HepG2 (cell line): Measurements from ENCODE around the gene METAP1D.
"Not testable (repeated sequence)": the region's sequence is repeated elsewhere in the genome, so short reads cannot be mapped to it uniquely, and the experiment has no call there.

ENCODE experiments used
- MAX ChIP-seq: IDR thresholded peaks from 2 replicates; pipeline ENCODE4 v1.6.1; 2012; ENCODE audit warnings: inconsistent platforms
- PHF20 ChIP-seq: sonication (generic); formaldehyde crosslinking; IDR thresholded peaks from 2 replicates; pipeline ENCODE4 v1.5.0; 2020; ENCODE audit warnings: mild to moderate bottlenecking, missing genetic modification reagents
- POLR2G ChIP-seq: fragments of 200-400 bp; formaldehyde crosslinking; IDR thresholded peaks from 2 replicates; pipeline ENCODE4 v1.6.1; 2018; ENCODE audit warnings: mild to moderate bottlenecking, low read depth, low read length, moderate library complexity
- TAF1 ChIP-seq: sonication (generic); formaldehyde crosslinking; IDR thresholded peaks from 2 replicates; pipeline ENCODE4 v1.4.0; 2020; ENCODE audit warnings: missing genetic modification reagents
- TBP ChIP-seq: sonication (generic); formaldehyde crosslinking; IDR thresholded peaks from 2 replicates; pipeline ENCODE4 v1.5.0; 2020; ENCODE audit warnings: missing genetic modification reagents
- TCF7L2 ChIP-seq: IDR thresholded peaks from 2 replicates; pipeline ENCODE4 v1.6.1; 2011; ENCODE audit warnings: mild to moderate bottlenecking, low read depth, low read length, moderate library complexity
- ZNF281 ChIP-seq: sonication (generic); formaldehyde crosslinking; IDR thresholded peaks from 2 replicates; pipeline ENCODE4 v1.4.0; 2020; ENCODE audit warnings: missing genetic modification reagents, borderline replicate concordance
- ZNF746 ChIP-seq: sonication (generic); formaldehyde crosslinking; IDR thresholded peaks from 2 replicates; pipeline ENCODE4 v1.8.0; 2022; ENCODE audit warnings: mild to moderate bottlenecking, missing genetic modification reagents
- TF ChIP-seq, protein P1 (sequence below): sonication (generic); formaldehyde crosslinking; IDR thresholded peaks from 2 replicates; pipeline ENCODE4 v1.5.0; 2020; ENCODE audit warnings: mild to moderate bottlenecking, missing genetic modification reagents, moderate library complexity
- TF ChIP-seq, protein P2 (sequence below): IDR thresholded peaks from 2 replicates; pipeline ENCODE4 v1.6.1; 2012; ENCODE audit warnings: low read depth, low read length, improper control_type of control experiment

- TF ChIP-seq, protein P1, sequence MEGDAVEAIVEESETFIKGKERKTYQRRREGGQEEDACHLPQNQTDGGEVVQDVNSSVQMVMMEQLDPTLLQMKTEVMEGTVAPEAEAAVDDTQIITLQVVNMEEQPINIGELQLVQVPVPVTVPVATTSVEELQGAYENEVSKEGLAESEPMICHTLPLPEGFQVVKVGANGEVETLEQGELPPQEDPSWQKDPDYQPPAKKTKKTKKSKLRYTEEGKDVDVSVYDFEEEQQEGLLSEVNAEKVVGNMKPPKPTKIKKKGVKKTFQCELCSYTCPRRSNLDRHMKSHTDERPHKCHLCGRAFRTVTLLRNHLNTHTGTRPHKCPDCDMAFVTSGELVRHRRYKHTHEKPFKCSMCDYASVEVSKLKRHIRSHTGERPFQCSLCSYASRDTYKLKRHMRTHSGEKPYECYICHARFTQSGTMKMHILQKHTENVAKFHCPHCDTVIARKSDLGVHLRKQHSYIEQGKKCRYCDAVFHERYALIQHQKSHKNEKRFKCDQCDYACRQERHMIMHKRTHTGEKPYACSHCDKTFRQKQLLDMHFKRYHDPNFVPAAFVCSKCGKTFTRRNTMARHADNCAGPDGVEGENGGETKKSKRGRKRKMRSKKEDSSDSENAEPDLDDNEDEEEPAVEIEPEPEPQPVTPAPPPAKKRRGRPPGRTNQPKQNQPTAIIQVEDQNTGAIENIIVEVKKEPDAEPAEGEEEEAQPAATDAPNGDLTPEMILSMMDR (CRISPR knock-in tag): not testable (repeated sequence)
- not testable (repeated sequence) for TF ChIP-seq POLR2G; TBP; MAX; TCF7L2; ZNF746 (CRISPR knock-in tag); ZNF281 (CRISPR knock-in tag); PHF20 (CRISPR knock-in tag); TAF1 (CRISPR knock-in tag)
- TF ChIP-seq, protein P2, sequence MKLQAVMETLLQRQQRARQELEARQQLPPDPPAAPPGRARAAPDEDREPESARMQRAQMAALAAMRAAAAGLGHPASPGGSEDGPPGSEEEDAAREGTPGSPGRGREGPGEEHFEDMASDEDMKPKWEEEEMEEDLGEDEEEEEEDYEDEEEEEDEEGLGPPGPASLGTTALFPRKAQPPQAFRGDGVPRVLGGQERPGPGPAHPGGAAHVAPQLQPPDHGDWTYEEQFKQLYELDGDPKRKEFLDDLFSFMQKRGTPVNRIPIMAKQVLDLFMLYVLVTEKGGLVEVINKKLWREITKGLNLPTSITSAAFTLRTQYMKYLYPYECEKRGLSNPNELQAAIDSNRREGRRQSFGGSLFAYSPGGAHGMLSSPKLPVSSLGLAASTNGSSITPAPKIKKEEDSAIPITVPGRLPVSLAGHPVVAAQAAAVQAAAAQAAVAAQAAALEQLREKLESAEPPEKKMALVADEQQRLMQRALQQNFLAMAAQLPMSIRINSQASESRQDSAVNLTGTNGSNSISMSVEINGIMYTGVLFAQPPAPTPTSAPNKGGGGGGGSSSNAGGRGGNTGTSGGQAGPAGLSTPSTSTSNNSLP: not testable (repeated sequence)
Measured at GRCh38 chr2:172067905-172068304, 68.2 kb downstream of the METAP1D start.
